Endothelial cell of umbilical vein (primary cell): Measurements from ENCODE around the gene EPB41L3. TPM values are rescaled to one million over a fixed set of nuclear protein-coding genes. Genes with fewer than 3 reads are reported as not detected.

ENCODE experiments used
- BruUV-seq: library from RNA; stranded (reverse); fragments of 400-500 nt; replicated peaks from 2 replicates; lab custom pipeline; 2021; lab: Mats Ljungman, UMichigan
- CTCF ChIA-PET: fragments of 300-600, 350-600 bp; sonication (Branson Sonifier 250); formaldehyde crosslinking; loops from one replicate; lab custom pipeline; 2021; ENCODE audit warnings: antibody characterized with exemption, inconsistent platforms; lab: Charles Lee
- POLR2A ChIA-PET: fragments of 300-600, 350-600 bp; sonication (Branson Sonifier 250); formaldehyde crosslinking; loops from one replicate; lab custom pipeline; 2021; ENCODE audit warnings: antibody characterized with exemption, inconsistent platforms; lab: Charles Lee
- DNase-seq: peaks from one replicate; pipeline ENCODE4 v3.0.0-alpha.2; 2011; ENCODE audit warnings: low read depth, low spot score
- FAIRE-seq: peaks from 2 replicates; lab custom pipeline; 2011; peaks lifted over from hg19 to GRCh38; lab: Jason Lieb, UNC
- H2AFZ ChIP-seq: 2 replicates; pipeline ENCODE4 v1.6.0; 2012; ENCODE audit warnings: low read depth, low read length, control low read depth, inconsistent platforms
- H3K27ac ChIP-seq: 2 replicates; pipeline ENCODE4 v1.5.1; 2011; ENCODE audit warnings: low read depth, mild to moderate bottlenecking, control low read depth, low read length, moderate library complexity; ENCODE audit not compliant: insufficient read depth
- H3K27me3 ChIP-seq, 2 experiments: 2 replicates each; pipeline versions ENCODE4 v1.6.0 to v1.6.1; 2011; ENCODE audit warnings: low read length in 2 of 2, mixed read lengths in 1 of 2; ENCODE audit not compliant: control insufficient read depth in 2 of 2, insufficient read depth in 2 of 2
- H3K36me3 ChIP-seq, 2 experiments: 2 replicates in 1 of 2; 3 replicates in 1 of 2; pipeline ENCODE4 v1.5.1; 2011; ENCODE audit warnings: low read length in 2 of 2, mild to moderate bottlenecking in 1 of 2, moderate library complexity in 1 of 2; ENCODE audit not compliant: control insufficient read depth in 2 of 2, insufficient read depth in 2 of 2; ENCODE audit errors: extremely low read depth in 1 of 2
- H3K4me1 ChIP-seq: 3 replicates; pipeline ENCODE4 v1.5.1; 2011; ENCODE audit warnings: mild to moderate bottlenecking, low read length; ENCODE audit not compliant: control insufficient read depth, insufficient read depth; ENCODE audit errors: extremely low read depth
- H3K4me2 ChIP-seq: 2 replicates; pipeline ENCODE4 v1.6.1; 2011; ENCODE audit warnings: low read length, control low read depth, mixed read lengths; ENCODE audit not compliant: insufficient read depth
- H3K4me3 ChIP-seq, 3 experiments: fragments of 200-600 bp in 1 of 3; sonication (generic), shearing (Covaris generic) in 1 of 3; replicated peaks in 1 of 3; 2 replicates each; pipeline ENCODE4 v1.5.1; 2011 to 2016; ENCODE audit warnings: control low read depth in 3 of 3, low read length in 3 of 3, mild to moderate bottlenecking in 2 of 3, inconsistent platforms in 1 of 3, low read depth in 1 of 3, moderate library complexity in 1 of 3; ENCODE audit not compliant: insufficient read depth in 1 of 3
- H3K79me2 ChIP-seq: 2 replicates; pipeline ENCODE4 v1.6.0; 2012; ENCODE audit warnings: low read length, inconsistent platforms; ENCODE audit not compliant: control insufficient read depth, insufficient read depth
- H3K9ac ChIP-seq: replicated peaks from 2 replicates; pipeline ENCODE3; 2011; ENCODE audit warnings: low read length, control low read depth; ENCODE audit not compliant: insufficient read depth; ENCODE audit errors: extremely low read depth
- H3K9me1 ChIP-seq: replicated peaks from 3 replicates; pipeline ENCODE4 v1.6.0; 2011; ENCODE audit warnings: mild to moderate bottlenecking, low read length; ENCODE audit not compliant: control insufficient read depth, insufficient read depth; ENCODE audit errors: extremely low read depth
- H3K9me3 ChIP-seq: replicated peaks from 2 replicates; pipeline ENCODE4 v1.5.1; 2012; ENCODE audit warnings: low read length, inconsistent platforms; ENCODE audit not compliant: control insufficient read depth, insufficient read depth
- H4K20me1 ChIP-seq: replicated peaks from 2 replicates; pipeline ENCODE3; 2011; ENCODE audit warnings: mild to moderate bottlenecking, low read length; ENCODE audit not compliant: control insufficient read depth, insufficient read depth; ENCODE audit errors: extremely low read depth
- EZH2 ChIP-seq: IDR thresholded peaks from 2 replicates; pipeline ENCODE4 v1.6.1; 2012; ENCODE audit warnings: borderline replicate concordance, low read depth, mild to moderate bottlenecking, moderate library complexity, low read length, inconsistent platforms; ENCODE audit not compliant: severe bottlenecking
- FOS ChIP-seq: IDR thresholded peaks from 2 replicates; pipeline ENCODE4 v1.6.1; 2011; ENCODE audit warnings: mild to moderate bottlenecking, low read length, moderate library complexity, borderline replicate concordance; ENCODE audit not compliant: insufficient read depth
- GATA2 ChIP-seq: IDR thresholded peaks from 2 replicates; pipeline ENCODE4 v1.7.0; 2011; ENCODE audit warnings: low read depth, mild to moderate bottlenecking, moderate library complexity, mixed read lengths, low read length; ENCODE audit not compliant: insufficient read length, insufficient read depth
- JUN ChIP-seq: IDR thresholded peaks from 2 replicates; pipeline ENCODE4 v1.6.1; 2011; ENCODE audit warnings: borderline replicate concordance, low read depth; ENCODE audit not compliant: insufficient read length, insufficient read depth
- MAX ChIP-seq: IDR thresholded peaks from 2 replicates; pipeline ENCODE4 v1.6.1; 2011; ENCODE audit not compliant: insufficient read depth, insufficient read length
- MYC ChIP-seq: IDR thresholded peaks from one replicate; pipeline ENCODE4 v1.6.1; 2011; ENCODE audit warnings: mild to moderate bottlenecking, low read depth, low read length
- POLR2A ChIP-seq: IDR thresholded peaks from 2 replicates; pipeline ENCODE4 v1.6.1; 2012; ENCODE audit warnings: low read depth, mild to moderate bottlenecking, control low read depth, low read length
- POLR2AphosphoS5 ChIP-seq: IDR thresholded peaks from 2 replicates; pipeline ENCODE4 v1.6.1; 2012; ENCODE audit warnings: low read depth, mild to moderate bottlenecking, control low read depth, low read length, moderate library complexity; ENCODE audit not compliant: insufficient read depth
- dilution Hi-C: fragments of 300-500 bp; cut with MboI; formaldehyde crosslinking; loops from one replicate; pipeline ENCODE4 v1.15.0; 2019; ENCODE audit warnings: low sequenced_read_pairs; ENCODE audit not compliant: extremely low pct_ligation_motif_present
- intact Hi-C: fragments of 100-400 bp; cut with micrococcal nuclease; formaldehyde crosslinking; loops from one replicate; pipeline ENCODE4 v1.10.0; 2022
- polyA plus RNA-seq, 4 experiments: library from polyadenylated mRNA; depleted of rRNA in 3 of 4; stranded (reverse) in 3 of 4; unstranded in 1 of 4; fragments of >200 nt; gene quantifications; 2 replicates each; pipeline versions ENCODE4 v1.2.1 to v1.2.3, GENCODE V29; 2011 to 2012; ENCODE audit warnings: missing spikeins in 1 of 4
- total RNA-seq: library from RNA; stranded (reverse); gene quantifications from 2 replicates; pipeline ENCODE4 v1.2.3, GENCODE V29; 2021
- TF ChIP-seq, protein P1 (sequence below), 2 donors: IDR thresholded peaks; 1 replicate in 1 of 2; 2 replicates in 1 of 2; pipeline ENCODE4 v1.5.1; 2011; ENCODE audit warnings: low read length in 2 of 2, mild to moderate bottlenecking in 2 of 2, moderate library complexity in 2 of 2, control low read depth in 1 of 2, inconsistent platforms in 1 of 2, low read depth in 1 of 2; ENCODE audit not compliant: insufficient read depth in 1 of 2; ENCODE audit errors: extremely low read depth in 1 of 2

Gene EPB41L3
- total and polyA plus RNA-seq, 2 donors (not counting 3 experiments of a cell fraction or from before 2014, with no cell fraction given), result 38.9 to 114 TPM

DNA sequence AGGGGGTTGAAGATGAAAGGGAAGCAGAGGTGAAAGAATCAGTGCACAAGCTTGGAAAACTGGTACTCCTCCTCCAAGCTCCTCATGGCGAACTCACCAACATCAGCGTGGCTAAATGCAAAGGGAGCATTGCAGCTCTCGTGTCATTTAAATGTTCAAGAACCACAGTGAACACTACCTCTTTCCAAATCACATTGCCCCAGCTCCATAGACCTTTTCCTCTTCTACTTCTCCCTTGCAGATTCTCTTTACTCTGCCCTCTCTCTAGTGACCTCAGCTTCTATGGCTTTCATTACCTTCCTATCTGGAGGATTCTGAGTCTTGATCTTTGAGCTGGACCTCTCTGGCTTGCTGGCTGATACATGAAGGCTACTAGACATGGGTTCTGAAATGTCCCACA, 14.3 kb downstream of the EPB41L3 start:
- DNase-seq (no peak), FAIRE-seq (no peak)
- H4K20me1 ChIP-seq, result peaks cover 3% of the 10 kb centered on the region
- H3K4me3 ChIP-seq, result no peak overlapping the region
- CTCF ChIA-PET, result interaction anchor here (3.3 to 4.1 kb wide), 2 partner anchors 10 to 17 kb away, joined by 16 to 20 read pairs; no protein-coding TSS in a partner anchor
- peaks cover 3% of the 10 kb centered on the region for H3K4me1 ChIP-seq
- POLR2A ChIA-PET, result no interaction called here
- intact Hi-C loops, result no loop called here
- no peaks in the 10 kb centered on the region for H3K36me3 ChIP-seq
- H2AFZ ChIP-seq, result no peak overlapping the region
- H3K27me3 ChIP-seq, result no peaks in the 10 kb centered on the region
- H3K9me1 ChIP-seq, result no peaks in the 10 kb centered on the region
- dilution Hi-C loops, result no loop called here
- no TSS peak for BruUV-seq
- H3K79me2 ChIP-seq, result peaks cover 88% of the 10 kb centered on the region
- TF ChIP-seq MYC (no peak), GATA2 (no peak), FOS (no peak), POLR2A (no peak), JUN (no peak), POLR2AphosphoS5 (no peak), EZH2 (no peak), MAX (no peak)
- TF ChIP-seq, protein P1, sequence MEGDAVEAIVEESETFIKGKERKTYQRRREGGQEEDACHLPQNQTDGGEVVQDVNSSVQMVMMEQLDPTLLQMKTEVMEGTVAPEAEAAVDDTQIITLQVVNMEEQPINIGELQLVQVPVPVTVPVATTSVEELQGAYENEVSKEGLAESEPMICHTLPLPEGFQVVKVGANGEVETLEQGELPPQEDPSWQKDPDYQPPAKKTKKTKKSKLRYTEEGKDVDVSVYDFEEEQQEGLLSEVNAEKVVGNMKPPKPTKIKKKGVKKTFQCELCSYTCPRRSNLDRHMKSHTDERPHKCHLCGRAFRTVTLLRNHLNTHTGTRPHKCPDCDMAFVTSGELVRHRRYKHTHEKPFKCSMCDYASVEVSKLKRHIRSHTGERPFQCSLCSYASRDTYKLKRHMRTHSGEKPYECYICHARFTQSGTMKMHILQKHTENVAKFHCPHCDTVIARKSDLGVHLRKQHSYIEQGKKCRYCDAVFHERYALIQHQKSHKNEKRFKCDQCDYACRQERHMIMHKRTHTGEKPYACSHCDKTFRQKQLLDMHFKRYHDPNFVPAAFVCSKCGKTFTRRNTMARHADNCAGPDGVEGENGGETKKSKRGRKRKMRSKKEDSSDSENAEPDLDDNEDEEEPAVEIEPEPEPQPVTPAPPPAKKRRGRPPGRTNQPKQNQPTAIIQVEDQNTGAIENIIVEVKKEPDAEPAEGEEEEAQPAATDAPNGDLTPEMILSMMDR (IDR thresholded peaks at IDR 0.05; ENCODE audit: extremely low read depth in 1 of 2, insufficient read depth in 1 of 2, low read depth in 1 of 2, low read length in 2 of 2), result no peak
- H3K9ac ChIP-seq, result no peak overlapping the region
- H3K9me3 ChIP-seq, result no peaks in the 10 kb centered on the region
- H3K27ac ChIP-seq, result no peak overlapping the region
- H3K4me2 ChIP-seq, result no peak overlapping the region
